ENCODE measurements around the gene NQO2.

NQO2 gene

GRCh38 chr6:2999618-3000557 lies at the start of gene NQO2 (continued):
- TF ChIP-seq ZNF701 (tag by site-specific recombination; IDR thresholded peaks at IDR 0.05): no peak
- TF ChIP-seq ZNF518A (tag by site-specific recombination; conservative IDR thresholded peaks at IDR 0.05; ENCODE audit: low read depth): no peak
- TF ChIP-seq ZNF664 (tag by site-specific recombination; IDR thresholded peaks at IDR 0.05): no peak
- TF ChIP-seq KLF9 (tag by site-specific recombination; IDR thresholded peaks at IDR 0.05; ENCODE audit: low read depth): peak; percentile 20; the same call in 1 of the 2 replicates
- TF ChIP-seq PATZ1 (tag by site-specific recombination; IDR thresholded peaks at IDR 0.05): 0 out of 2 replicates have a peak, but pooled peaks have one; percentile 58
- no peak for TF ChIP-seq ZNF544 (tag by site-specific recombination; IDR thresholded peaks at IDR 0.05)
- no peak for TF ChIP-seq ZNF211 (tag by site-specific recombination; IDR thresholded peaks at IDR 0.05; ENCODE audit: low read depth)
- TF ChIP-seq AEBP2 (tag by site-specific recombination; IDR thresholded peaks at IDR 0.05; ENCODE audit: borderline replicate concordance): no peak
- TF ChIP-seq ZNF423 (tag by site-specific recombination; IDR thresholded peaks at IDR 0.05): peak; percentile 51; the same call in 1 of the 2 replicates
- peak; percentile 78; the same call in 1 of the 2 replicates for TF ChIP-seq ZSCAN5A (tag by site-specific recombination; IDR thresholded peaks at IDR 0.05)
- no peak for TF ChIP-seq ZNF555 (tag by site-specific recombination; conservative IDR thresholded peaks at IDR 0.05)
- peak; percentile 49; the same call in 1 of the 2 replicates for TF ChIP-seq EGR2 (tag by site-specific recombination; IDR thresholded peaks at IDR 0.05; ENCODE audit: low read depth)
- no peak for TF ChIP-seq ZNF561 (tag by site-specific recombination; IDR thresholded peaks at IDR 0.05; ENCODE audit: borderline replicate concordance)
- no peak for TF ChIP-seq ZNF707 (tag by site-specific recombination; IDR thresholded peaks at IDR 0.05)
- no peak for TF ChIP-seq ZNF747 (tag by site-specific recombination; IDR thresholded peaks at IDR 0.05)
- TF ChIP-seq HOXA7 (CRISPR knock-in tag; IDR thresholded peaks at IDR 0.05; ENCODE audit: borderline replicate concordance): no peak
- TF ChIP-seq ZFP69B (tag by site-specific recombination; IDR thresholded peaks at IDR 0.05): peak; percentile 48; the same call in 1 of the 2 replicates
- TF ChIP-seq REST (tag by site-specific recombination; IDR thresholded peaks at IDR 0.05): peak; percentile 47
- no peak for TF ChIP-seq GLI4 (tag by site-specific recombination; IDR thresholded peaks at IDR 0.05)
- TF ChIP-seq ZNF48 (tag by site-specific recombination; IDR thresholded peaks at IDR 0.05): no peak
- TF ChIP-seq ZNF157 (tag by site-specific recombination; IDR thresholded peaks at IDR 0.05): no peak
- no peak for TF ChIP-seq ZNF311 (tag by site-specific recombination; IDR thresholded peaks at IDR 0.05; ENCODE audit: borderline replicate concordance)
- TF ChIP-seq PRDM1 (tag by site-specific recombination; IDR thresholded peaks at IDR 0.05): no peak
